ENCODE data around the gene SLC8B1.

DNA sequence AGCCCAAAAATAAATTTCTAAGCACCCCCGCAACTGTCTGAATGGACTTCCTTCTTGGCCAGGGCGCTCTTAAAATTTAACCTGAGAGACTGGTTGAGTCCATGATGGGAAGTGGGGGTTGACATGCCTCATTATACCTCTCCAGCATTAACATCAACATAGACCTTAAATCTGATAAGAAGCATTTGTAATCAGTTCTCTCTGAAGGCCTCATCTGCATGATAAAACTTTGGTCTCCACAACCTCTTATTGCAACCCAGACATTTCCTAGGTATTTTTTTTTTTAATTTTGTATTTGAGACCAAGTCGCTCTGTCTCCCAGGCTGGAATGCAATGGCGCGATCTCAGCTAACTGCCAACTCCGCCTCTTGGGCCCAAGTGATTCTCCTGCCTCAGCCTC is 10.4 kb upstream of the SLC8B1 start:
- no peak for TF ChIP-seq EP300 (IDR thresholded peaks at IDR 0.05)
- TF ChIP-seq CTCF (IDR thresholded peaks at IDR 0.05): no peak
- TF ChIP-seq POLR2A (IDR thresholded peaks at IDR 0.05): no peak
- no peak for TF ChIP-seq POLR2AphosphoS5 (IDR thresholded peaks at IDR 0.05)
